PC-3 (cell line): Measurements from ENCODE around the gene SLCO2B1. TPM values are rescaled to one million over a fixed set of nuclear protein-coding genes. Genes with fewer than 3 reads are reported as not detected.

Experiments used
- ATAC-seq: fragments of 200-7000 bp; cut with Tn5 transposase; 2 replicates; pipeline ENCODE4 v1.9.1; 2020; ENCODE audit warnings: mild to moderate bottlenecking, moderate library complexity
- BruUV-seq: library from RNA; stranded (reverse); fragments of 400-500 nt; replicated peaks from 2 replicates; lab custom pipeline; 2021; lab: Mats Ljungman, UMichigan
- CTCF ChIA-PET: fragments of 300-600 bp; sonication (Branson Sonifier 250); formaldehyde crosslinking; loops from one replicate; lab custom pipeline; 2022; ENCODE audit warnings: antibody characterized with exemption; lab: Charles Lee
- POLR2A ChIA-PET: fragments of 300-600 bp; sonication (Branson Sonifier 250); formaldehyde crosslinking; loops from one replicate; lab custom pipeline; 2022; ENCODE audit warnings: antibody characterized with exemption; ENCODE audit not compliant: unreplicated experiment; lab: Charles Lee
- DNase-seq: peaks from one replicate; pipeline ENCODE4 v3.0.0-alpha.2; 2015
- H2AFZ ChIP-seq: fragments of 300-600 bp; sonication (generic); 2 replicates; pipeline ENCODE4 v1.6.0; 2016; ENCODE audit warnings: antibody characterized with exemption, low read length
- H3F3A ChIP-seq: fragments of 300-600 bp; sonication (generic); one replicate; pipeline ENCODE4 v1.6.0; 2017; ENCODE audit warnings: antibody characterized with exemption, low read length, control low read depth, mild to moderate bottlenecking; ENCODE audit not compliant: unreplicated experiment
- H3K27ac ChIP-seq: fragments of 300-600 bp; sonication (generic); 2 replicates; pipeline ENCODE4 v1.5.1; 2016; ENCODE audit warnings: mild to moderate bottlenecking, low read length
- H3K27me3 ChIP-seq: fragments of 300-600 bp; sonication (generic); 2 replicates; pipeline ENCODE4 v1.6.1; 2016; ENCODE audit warnings: low read length, mixed read lengths
- H3K36me3 ChIP-seq: fragments of 300-600 bp; sonication (generic); 2 replicates; pipeline ENCODE4 v1.6.1; 2016; ENCODE audit warnings: low read depth, mixed run types, low read length, mixed read lengths
- H3K4me1 ChIP-seq: fragments of 300-600 bp; sonication (generic); 2 replicates; pipeline ENCODE4 v1.5.1; 2016; ENCODE audit warnings: low read length; ENCODE audit not compliant: insufficient read depth
- H3K4me2 ChIP-seq: fragments of 300-600 bp; sonication (generic); 2 replicates; pipeline ENCODE4 v1.6.0; 2016; ENCODE audit warnings: low read length
- H3K4me3 ChIP-seq: fragments of 300-600 bp; sonication (generic); 2 replicates; pipeline ENCODE4 v1.5.1; 2016; ENCODE audit warnings: mild to moderate bottlenecking, low read length, mixed read lengths
- H3K79me2 ChIP-seq: fragments of 300-600 bp; sonication (generic); 2 replicates; pipeline ENCODE4 v1.6.1; 2017; ENCODE audit warnings: low read length, mixed read lengths
- H3K9ac ChIP-seq: fragments of 300-600 bp; sonication (generic); 2 replicates; pipeline ENCODE4 v1.6.0; 2016; ENCODE audit warnings: mild to moderate bottlenecking, low read length
- H3K9me2 ChIP-seq: fragments of 300-600 bp; sonication (generic); replicated peaks from 2 replicates; pipeline ENCODE4 v1.6.1; 2016; ENCODE audit warnings: mixed run types, low read length, mixed read lengths
- H3K9me3 ChIP-seq: fragments of 300-600 bp; sonication (generic); 2 replicates; pipeline ENCODE4 v1.6.1; 2016; ENCODE audit warnings: low read length, mixed read lengths
- H4K20me1 ChIP-seq: fragments of 300-600 bp; sonication (generic); 2 replicates; pipeline ENCODE4 v1.6.1; 2016; ENCODE audit warnings: low read length, mixed read lengths
- EZH2 ChIP-seq: fragments of 300-600 bp; sonication (generic); IDR thresholded peaks from one replicate; pipeline ENCODE4 v1.6.1; 2017; ENCODE audit warnings: antibody characterized with exemption, mild to moderate bottlenecking, low read length; ENCODE audit not compliant: unreplicated experiment
- EZH2phosphoT487 ChIP-seq: fragments of 300-600 bp; sonication (generic); IDR thresholded peaks from 2 replicates; pipeline ENCODE4 v1.6.1; 2018; ENCODE audit warnings: mild to moderate bottlenecking, antibody characterized with exemption, low read length, borderline replicate concordance
- intact Hi-C: fragments of 100-400 bp; cut with micrococcal nuclease; formaldehyde crosslinking; loops from 2 replicates; pipeline ENCODE4 v1.9.0; 2023
- total RNA-seq: library from RNA; depleted of rRNA; stranded (reverse); fragments of >200 nt; gene quantifications from 2 replicates; pipeline ENCODE4 v1.2.3, GENCODE V29; 2014
- TF ChIP-seq, protein P1 (sequence below): fragments of 300-600 bp; sonication (generic); conservative IDR thresholded peaks from 2 replicates; pipeline ENCODE4 v1.5.1; 2017; ENCODE audit warnings: antibody characterized with exemption, low read depth, mild to moderate bottlenecking, low read length

Gene SLCO2B1
- total RNA-seq, 1 experiment from 2014 or later: not detected

DNA sequence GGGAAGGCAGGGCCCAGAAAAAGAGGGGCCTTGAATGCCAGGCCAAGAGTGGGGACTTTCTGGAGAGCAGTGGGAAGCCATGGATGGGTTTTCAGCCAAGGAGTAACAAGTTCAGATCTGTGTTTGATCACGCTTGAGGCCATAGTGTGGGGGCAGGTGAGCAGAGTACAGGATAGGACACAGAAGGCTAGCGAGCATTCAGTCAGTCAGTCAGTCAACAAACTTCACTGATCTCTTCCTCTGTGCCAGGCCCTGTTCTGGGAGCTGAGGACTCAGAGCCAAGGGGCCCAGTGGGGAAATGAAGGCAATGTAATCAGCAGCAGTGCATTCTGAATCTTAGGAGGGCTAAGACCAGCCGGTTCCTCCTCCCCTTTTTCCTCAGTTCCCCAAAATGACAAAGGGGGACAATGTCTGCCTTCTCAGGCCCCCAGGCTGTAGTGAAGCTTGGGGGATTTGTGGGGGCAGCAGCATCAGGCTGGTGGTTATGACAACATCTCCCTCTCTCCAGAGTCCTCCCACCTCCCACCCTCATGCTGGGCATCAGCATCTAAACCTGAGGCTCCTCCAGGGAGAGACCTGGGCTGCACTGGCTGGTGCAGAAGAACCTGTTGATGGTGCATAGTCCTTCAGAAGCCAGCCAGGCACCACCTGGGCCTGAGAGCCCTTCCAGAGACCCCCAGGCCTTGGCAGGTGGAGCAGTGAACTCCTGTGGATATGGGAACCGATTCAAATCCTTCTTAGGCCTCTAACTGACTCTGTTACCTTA, 46.8 kb downstream of the SLCO2B1 start:
- Histone ChIP-seq H2AFZ (no peak overlapping the region), H3K79me2 (no peaks in the 10 kb centered on the region), H3K36me3 (no peaks in the 10 kb centered on the region), H3K27ac (no peak overlapping the region), H3K27me3 (peaks cover 56% of the 10 kb centered on the region), H3F3A (no peaks in the 10 kb centered on the region), H3K4me1 (no peaks in the 10 kb centered on the region), H3K9me3 (no peaks in the 10 kb centered on the region), H3K4me3 (no peak overlapping the region), H3K4me2 (no peak overlapping the region), H4K20me1 (no peaks in the 10 kb centered on the region), H3K9me2 (no peaks in the 10 kb centered on the region), H3K9ac (no peak overlapping the region)
- intact Hi-C loops: no loop called here
- no TSS peak for BruUV-seq
- ChIA-PET CTCF (no interaction called here), POLR2A (no interaction called here)
- no peak for ATAC-seq
- TF ChIP-seq, protein P1, sequence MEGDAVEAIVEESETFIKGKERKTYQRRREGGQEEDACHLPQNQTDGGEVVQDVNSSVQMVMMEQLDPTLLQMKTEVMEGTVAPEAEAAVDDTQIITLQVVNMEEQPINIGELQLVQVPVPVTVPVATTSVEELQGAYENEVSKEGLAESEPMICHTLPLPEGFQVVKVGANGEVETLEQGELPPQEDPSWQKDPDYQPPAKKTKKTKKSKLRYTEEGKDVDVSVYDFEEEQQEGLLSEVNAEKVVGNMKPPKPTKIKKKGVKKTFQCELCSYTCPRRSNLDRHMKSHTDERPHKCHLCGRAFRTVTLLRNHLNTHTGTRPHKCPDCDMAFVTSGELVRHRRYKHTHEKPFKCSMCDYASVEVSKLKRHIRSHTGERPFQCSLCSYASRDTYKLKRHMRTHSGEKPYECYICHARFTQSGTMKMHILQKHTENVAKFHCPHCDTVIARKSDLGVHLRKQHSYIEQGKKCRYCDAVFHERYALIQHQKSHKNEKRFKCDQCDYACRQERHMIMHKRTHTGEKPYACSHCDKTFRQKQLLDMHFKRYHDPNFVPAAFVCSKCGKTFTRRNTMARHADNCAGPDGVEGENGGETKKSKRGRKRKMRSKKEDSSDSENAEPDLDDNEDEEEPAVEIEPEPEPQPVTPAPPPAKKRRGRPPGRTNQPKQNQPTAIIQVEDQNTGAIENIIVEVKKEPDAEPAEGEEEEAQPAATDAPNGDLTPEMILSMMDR: no peak
- TF ChIP-seq EZH2 (no peak), EZH2phosphoT487 (no peak)
- DNase-seq: no peak

DNA sequence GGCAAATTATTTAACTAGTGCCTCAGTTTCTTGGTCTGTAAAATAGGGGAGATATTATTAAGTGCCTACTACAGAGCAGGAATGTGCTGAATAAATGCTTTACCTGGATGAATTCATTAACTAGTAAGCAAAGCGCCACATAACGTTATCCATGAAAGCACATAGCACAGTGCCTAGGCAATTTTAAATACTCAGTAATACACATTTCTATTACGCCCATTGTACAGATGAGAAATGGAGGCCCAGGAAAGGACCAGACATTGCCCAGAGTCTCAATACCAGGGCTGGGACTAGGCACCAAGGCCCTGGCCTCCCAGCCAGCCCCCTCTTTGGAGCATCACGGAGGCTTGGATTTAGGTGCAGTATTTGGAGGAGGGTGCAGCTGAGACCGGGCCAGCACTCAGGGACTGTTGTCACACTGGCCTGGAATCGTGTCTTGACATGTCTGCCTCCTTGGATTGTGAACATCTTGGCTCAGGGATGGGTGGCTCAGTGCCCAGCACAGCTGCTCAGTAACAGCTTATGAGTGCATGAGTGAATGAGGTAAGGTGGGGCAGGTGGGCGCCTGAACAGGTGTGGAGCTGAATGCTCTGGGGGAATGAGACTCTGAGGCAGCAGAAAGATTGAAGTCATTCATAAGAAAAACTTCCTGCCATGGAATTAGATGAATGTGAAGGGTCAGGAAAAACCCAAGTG, 47.5 kb downstream of the SLCO2B1 start:
- no peaks in the 10 kb centered on the region for H3F3A ChIP-seq
- no peak overlapping the region for H2AFZ ChIP-seq
- peaks cover 49% of the 10 kb centered on the region; the same call in 1 of the 2 replicates for H3K27me3 ChIP-seq
- ATAC-seq: no peak
- no peaks in the 10 kb centered on the region for H3K4me1 ChIP-seq
- H3K36me3 ChIP-seq: no peaks in the 10 kb centered on the region
- TF ChIP-seq EZH2 (no peak), EZH2phosphoT487 (no peak)
- TF ChIP-seq, protein P1: no peak
- H3K9me2 ChIP-seq: no peaks in the 10 kb centered on the region
- no peak for DNase-seq
- H3K4me3 ChIP-seq: no peak overlapping the region
- no peak overlapping the region for H3K27ac ChIP-seq
- no peaks in the 10 kb centered on the region for H4K20me1 ChIP-seq
- POLR2A ChIA-PET: no interaction called here
- intact Hi-C loops: no loop called here
- H3K79me2 ChIP-seq: no peaks in the 10 kb centered on the region
- H3K9ac ChIP-seq: no peak overlapping the region
- CTCF ChIA-PET: no interaction called here
- no TSS peak for BruUV-seq
- H3K4me2 ChIP-seq: no peak overlapping the region
- no peaks in the 10 kb centered on the region for H3K9me3 ChIP-seq
